HG02798 (cell line): ENCODE data around the gene ARF1.

ENCODE experiments used
- ATAC-seq: cut with Tn5 transposase; IDR thresholded peaks from one replicate; pipeline ENCODE4 v1.9.1; 2021; ENCODE audit warnings: mild to moderate bottlenecking; ENCODE audit not compliant: unreplicated experiment, poor library complexity

ARF1 gene

DNA sequence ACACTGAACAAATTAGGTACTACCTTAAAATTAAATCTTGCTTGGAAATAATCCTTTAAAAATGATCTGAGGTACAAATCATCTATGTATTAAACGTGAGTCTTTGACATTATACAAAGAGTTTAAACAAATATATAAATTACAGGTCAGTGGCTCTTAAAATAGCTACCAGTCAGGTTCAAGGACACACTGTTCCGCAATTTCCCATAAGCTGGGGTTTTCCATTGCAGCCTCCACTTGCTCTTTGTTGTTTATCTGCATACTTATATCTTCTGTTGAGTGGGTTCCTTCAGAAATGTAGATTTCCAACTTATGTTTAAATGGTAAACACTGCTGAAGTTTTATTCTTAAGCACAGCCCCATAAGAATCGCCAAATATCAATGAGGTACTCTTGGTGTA is 32.3 kb downstream of the ARF1 start:
- no peak for ATAC-seq

DNA sequence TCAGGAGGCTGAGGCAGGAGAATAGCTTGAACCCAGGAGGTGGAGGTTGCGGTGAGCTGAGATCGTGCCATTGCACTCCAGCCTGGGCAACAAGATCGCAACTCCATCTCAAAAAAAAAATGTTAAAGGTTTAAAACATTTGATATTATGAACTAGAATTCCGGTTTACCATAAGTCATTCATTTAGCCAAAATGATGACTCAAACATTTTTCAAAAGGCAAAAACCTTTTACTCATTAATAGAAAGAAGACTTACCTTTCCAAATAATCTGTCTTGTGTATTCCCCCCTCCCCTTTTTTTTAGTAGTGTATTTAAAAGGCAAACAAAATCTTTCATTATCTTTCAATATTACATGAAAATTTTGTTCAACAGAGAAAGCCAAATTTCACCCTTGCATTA is 34.8 kb downstream of the ARF1 start:
- no peak for ATAC-seq

DNA sequence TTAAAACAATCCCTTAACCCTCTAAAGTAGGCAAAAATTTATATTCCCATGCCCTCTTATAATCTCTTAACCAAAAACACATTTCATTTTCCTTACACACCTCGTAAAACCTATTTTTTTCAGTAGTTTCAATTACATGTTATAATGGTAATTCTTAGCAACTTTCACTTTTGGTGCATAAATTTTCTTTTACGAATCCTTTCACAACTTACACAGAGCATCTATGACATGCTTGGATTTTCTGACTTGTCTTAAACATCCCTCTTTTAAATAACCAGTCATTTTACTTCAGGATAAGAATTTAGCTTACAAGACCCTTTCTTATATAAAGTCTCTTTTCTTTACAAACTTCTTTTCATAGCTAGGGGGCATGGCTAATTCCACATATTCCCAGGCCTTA is 35.5 kb downstream of the ARF1 start:
- no peak for ATAC-seq

DNA sequence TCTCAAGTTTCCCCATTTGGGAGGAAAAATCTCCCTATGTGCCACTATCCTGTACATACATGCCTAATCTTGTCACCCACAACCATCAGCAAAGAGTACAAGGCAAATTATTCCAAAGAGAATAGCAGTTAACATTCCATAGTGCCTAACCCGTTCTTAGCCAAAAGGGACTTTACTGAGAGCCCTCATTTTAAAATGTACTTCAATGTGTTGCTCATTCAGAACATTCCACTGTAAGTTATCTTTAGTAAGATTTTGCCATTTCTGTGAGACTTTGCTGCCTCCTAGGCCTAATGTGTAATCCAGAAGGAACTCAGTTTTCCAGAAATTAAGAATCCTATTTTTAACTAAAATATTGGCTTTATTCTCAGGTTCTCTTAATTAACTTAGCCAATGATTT is 37.8 kb downstream of the ARF1 start:
- no peak for ATAC-seq

DNA sequence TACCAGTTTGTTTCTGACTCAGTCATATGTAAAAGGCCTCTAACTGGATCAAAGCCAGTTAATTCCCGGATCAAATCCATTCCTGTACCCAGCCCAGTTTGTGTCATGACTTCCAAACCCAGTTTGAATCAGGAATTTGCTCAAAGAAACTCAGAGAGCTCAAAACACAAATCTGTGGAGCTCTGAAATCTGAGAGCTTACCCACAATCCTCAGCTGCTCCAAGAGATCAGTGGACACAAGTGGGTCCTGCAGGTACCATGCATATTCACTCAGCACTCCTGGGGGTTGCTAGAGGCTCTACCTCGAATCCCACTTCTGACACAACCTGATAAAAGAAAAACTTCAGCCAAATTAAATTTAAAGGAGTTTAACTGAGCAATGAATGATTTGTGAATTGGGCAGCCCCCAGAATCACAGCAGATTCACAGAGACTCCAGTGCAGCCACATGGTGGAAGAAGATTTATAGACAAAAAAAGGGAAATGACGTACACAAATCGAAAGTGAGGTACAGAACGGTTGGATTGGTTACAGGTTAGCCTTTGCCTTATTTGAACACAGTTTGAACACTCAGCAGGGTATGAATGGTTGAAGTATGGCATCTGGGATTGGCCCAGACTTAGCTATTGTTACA is 38.5 kb downstream of the ARF1 start:
- ATAC-seq = no peak

DNA sequence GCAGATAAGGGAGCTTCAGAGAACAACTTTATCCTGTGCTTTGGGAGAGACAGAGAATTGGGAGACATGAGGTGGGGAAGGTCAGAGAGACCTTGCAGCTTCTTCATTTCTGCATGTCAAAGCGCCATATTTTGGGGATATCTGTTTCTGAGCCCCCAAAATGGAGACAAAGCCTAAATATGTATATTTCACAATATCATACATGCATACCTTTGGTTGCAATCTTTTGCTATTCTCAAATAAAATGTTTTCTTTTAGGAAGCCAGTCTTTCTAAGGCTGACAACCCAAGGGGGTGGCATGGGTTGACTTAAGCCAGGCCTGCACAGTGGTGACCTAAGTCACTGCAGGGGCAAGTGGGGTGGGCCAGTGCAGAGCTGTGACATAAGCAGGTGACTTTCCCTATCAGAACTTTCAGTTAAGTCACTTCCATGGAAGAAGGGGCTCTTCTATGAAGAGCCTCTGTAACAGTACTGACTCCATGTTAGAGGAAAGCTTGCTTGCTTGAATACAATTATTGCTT is 40.5 kb downstream of the ARF1 start:
- no peak for ATAC-seq

DNA sequence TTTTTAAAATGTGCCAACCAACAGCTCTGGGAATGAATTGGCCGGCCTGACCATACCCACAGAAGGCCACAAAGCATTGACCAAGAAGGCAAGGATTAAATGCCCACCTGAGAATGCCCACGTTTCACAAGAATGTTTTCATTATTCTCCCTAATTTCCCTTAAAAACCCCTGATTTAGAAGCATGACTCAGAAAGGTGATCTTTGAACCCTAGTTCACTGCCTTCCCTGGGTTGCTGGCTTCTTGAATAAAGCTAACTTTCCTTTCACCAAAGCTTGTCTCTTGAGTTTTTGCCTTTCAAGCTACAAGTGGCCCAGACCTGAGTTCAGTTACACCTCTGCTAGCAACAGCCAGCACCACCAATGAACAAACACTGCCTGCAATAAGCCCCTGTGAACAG is 41.0 kb downstream of the ARF1 start:
- ATAC-seq = no peak

DNA sequence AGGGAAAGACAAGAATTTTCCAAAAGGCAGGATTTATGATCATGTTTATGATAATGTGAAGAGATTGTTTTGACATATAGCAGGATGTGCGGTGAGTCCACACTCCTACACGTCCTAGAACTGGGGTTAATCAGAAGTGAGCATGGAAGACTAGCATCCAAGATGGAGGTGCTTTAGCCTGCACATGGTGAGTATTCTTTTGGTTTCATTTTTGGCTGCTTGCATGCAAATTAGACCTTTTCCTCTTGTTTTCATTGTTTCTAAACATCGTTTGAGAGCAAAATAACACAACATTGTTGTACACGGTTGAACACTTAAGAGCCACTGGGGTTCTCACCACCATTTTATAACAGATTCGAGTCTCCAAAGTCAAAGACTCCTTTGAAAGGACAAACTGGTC is 42.7 kb downstream of the ARF1 start:
- ATAC-seq = no peak

DNA sequence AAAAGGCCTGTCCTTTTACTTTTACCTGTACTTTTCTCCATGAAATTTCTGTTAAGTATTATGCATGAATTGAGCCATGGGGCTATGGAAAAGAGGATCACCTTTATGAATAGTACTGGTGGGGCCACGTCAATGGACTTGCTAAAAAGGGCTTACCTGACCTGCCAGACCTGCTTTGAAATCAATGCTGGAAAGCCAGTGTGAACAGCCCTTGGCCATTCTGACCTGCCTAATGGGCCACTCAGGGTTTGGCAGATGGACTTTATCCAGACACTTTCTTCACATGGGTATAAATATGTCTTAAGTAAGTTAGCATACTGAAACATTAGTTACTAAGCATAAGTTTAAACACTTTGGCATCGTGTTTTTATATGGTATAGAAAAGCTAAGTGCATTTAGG is 49.3 kb downstream of the ARF1 start:
- ATAC-seq = no peak

DNA sequence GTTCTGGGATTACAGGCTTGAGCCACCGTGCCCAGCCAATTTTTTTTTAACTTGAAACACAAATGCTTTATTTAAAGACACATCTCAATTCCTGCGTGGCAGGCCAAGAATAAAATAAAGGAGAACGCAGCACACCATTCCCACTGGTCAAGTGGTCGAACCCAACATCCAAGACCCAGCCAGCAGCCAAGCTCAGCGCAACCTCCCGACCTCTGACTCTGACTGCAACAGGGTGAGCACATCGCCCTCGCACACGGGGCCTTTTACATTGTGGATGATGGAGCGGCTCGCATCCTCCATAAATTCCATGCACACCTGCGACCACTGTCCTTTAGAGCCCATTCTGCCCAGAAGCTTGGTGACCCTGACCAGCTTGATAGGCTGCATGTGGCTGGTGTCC is 52.1 kb downstream of the ARF1 start:
- ATAC-seq = no peak

DNA sequence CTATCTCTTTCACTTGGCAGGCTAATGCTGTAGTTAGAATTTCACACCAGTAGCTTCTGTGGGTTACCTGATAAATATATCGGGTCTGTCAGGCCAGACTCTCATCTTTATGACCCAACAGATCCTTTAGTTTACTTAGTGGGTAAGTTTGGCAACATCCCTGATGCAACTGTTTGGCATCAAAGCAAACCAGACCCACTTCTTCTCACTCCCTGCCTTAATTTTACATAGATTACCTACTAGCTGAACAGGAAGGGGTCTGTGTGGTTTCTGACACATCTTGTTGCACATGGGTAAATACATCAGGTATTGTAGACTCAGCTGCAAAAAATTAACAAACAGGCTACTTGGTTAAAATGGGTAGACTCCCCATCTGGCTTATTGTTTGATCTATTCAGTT is 54.4 kb downstream of the ARF1 start:
- ATAC-seq = no peak

DNA sequence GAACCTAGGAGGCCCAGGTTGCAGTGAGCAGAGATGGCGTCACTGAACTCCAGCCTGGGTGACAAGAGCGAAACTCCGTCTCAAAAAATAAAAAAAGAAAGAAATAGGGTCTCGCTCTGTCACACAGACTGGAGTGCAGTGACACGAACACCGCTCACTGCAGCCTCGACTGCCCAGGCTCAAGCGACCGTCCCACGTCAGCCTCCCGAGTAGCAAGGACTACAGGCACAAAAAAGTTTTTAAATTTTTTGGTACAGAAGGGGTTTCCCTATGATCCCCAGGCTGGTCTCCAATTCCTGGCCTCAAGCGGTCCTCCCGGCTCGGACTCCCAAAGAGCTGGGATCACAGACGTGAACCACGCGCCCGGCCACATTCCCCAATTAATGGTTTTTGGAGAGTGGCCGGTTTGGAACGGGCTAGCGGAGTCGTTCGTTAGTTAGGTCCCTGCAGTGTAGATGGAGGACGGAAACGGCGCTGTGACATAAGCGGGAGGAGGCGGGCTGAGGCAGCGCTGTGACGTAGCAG is 57.0 kb downstream of the ARF1 start:
- ATAC-seq = no peak

DNA sequence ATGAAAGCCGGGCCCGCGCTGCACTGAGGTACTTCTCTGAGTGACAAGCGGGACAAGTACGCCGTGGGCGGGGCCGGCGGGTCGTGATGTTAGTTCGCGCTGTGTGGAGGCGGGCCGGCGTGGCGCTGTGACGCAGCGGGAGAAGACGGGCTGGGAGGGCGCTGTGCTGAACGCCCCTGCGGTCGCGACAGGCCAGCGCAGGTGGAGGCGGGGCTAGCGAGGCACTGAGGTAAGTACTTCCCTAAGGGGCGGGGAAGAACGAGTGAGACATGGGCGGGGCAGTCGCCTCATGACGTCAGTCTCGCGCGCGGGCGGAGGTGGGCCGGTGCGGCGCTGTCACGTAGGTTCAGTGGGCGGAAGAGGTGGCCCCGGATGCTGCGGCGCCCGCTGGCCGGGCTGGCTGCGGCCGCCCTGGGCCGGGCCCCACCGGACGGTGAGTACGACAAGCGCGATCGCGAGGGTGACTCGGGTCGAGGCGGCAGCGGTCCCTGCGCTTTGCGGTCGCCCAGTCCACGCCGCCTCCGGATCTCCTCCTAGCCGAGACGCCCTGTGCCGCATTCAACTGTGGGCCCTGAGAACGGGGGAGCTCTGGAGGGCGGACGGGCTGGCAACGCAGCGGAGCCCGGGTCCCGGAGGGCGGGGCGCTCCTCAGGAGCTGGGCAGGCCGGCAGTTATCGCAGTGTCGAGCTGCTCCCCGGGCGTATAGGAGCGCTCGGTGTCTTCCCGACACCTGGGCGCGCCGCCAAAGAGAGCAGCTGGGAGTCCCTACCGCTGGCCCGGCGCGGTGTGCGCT is 57.6 kb downstream of the ARF1 start, which contains the start of gene GUK1:
Gene GUK1, plus strand, starts transcription at position 349 of the 793 bp plus-strand sequence. Its CDS starts 24 bp downstream, at position 373.
- ATAC-seq = peak; percentile 93

DNA sequence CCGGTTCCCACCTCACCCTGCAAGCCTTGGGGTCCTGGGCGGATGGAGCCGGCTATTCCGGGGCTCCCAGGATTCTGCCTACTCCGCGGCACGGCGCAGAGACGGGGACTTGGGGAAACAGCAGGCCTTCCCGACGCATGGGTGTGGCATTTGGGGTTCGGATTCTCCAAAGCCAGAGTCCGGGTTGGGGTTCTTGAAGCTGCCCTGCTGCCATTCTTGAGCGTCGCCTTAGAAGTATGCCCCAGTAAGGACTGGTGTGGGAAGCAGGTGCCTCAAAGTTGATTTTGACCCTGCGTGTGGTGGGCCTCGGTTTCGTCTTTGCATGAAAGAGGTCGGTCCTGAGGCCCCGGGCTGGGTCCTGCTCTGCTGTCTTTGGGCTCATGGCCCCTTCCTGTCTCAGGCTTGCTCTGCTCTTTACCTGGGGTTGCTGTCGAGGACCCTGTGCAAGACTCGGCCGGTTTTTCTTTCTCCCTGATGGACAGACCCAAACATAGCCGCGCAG is 58.3 kb downstream of the ARF1 start:
- ATAC-seq = no peak

DNA sequence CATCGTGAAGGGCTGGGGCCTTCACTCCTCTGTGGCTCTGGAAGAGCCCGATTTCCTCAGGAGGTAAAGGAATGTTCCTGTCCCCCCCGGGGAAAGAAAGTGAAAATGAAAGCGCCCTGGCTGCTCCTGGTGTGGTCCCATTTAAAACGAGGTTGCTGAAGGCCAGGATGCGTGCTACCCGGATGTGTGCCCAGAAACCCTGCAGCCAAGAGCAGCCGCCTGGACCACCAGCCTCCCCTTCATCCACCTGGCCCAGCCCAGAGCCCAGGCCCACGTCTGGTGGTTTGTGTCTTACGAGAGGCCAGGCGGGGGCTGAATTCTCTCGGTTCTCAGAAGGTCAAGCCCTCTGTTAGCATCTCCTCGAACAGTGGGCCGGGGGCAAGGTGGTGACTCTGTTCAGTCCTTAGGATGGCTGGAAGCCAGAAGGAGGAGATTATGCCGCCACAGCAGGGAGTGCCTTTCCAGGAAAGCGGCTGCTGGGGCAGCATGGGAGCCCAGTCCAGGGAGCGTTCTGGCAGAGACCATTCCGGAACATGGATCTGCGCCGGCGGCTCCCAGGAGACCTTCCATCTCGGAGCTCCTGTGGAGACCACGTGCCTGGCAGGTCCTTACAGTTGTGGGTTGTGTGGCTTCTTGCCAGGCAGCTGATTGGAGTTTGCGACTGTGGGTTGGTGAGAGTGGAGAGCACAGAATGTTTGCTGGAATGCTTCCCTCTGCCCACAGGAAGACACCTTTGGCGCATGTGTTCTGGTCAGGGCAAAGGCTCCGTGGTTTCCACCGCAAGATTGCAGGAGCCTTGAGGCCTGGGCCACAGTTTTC is 58.9 kb downstream of the ARF1 start:
- ATAC-seq = no peak

DNA sequence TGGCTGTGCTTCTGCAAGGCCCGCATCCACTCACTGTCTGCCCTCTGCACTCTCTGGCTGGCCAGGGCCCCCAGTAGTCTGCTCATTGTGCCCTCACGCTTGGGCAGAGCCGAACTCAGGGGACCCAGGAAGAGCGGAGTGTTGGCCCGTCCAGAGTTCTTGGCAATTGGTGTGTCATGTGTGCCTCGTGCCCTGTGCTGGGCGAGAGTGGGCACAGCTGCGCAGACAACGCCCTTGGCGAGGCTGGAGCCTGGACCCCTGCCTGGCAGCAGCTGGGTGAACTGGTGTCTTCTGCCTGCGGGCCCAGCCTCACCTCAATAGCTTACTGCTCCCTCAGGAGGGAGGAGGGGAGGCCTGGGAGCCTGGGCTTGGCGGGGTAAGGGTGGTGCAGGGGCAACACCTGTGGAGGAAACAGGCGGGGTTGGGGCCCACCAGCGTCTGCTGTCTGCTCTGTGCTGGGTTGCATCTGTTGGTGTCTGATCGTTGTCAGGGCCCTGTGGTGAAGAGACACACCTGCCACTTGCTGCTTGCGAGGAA is 59.7 kb downstream of the ARF1 start:
- no peak for ATAC-seq

DNA sequence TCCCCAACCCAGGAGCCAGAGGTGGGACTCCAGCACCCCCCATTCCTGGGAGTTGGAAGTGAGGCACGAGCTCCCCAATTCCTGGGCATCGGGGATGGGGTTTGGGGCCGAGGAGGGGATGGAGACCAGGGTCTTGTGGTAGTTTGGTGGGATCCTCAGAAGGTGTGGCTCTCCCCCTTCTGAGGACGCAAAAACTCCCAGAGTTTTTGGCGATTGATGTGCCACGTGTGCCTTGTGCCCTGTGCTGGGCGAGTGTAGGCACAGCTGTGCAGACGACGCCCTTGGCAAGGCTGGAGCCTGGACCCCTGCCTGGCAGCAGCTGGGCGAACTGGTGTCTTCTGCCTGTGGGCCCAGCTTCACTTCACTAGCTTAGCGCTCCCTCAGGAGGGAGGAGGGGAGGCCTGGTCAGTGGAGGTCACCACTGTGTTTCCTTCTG is 60.2 kb downstream of the ARF1 start:
- no peak for ATAC-seq

DNA sequence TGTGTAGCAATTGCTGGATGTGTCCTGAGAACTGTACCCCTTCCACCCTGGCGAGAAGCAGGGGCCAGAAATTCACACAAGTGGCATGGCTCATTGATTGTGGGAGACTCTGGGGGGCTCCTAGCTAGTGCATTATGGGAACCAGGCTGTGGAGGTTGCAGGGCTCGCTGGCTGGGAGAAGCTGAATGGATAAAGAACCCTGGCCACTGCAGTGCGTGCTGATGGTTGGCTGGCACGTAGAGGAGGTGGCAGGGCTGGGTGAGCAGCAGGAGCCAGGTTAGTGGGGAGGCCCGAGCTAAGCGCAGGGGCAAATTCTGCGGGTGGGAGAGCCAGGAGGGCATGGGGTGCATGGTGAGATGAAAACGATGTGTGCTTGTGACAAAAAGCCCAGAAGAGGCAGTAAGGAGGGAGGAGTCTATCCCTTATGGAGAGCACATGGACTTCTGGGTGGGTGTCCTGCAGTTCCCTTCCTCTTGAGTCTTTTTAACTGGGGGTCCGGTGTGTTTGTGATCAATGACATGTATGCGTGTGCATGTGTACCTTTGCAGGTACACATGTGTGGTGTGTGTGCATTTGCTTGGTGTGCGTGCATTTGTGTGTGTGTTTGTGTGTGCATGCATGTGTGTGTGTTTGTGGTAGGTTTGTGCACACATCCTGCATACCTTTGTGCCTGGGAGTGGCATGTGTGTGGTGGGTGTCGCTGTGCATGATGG is 61.1 kb downstream of the ARF1 start:
- no peak for ATAC-seq

DNA sequence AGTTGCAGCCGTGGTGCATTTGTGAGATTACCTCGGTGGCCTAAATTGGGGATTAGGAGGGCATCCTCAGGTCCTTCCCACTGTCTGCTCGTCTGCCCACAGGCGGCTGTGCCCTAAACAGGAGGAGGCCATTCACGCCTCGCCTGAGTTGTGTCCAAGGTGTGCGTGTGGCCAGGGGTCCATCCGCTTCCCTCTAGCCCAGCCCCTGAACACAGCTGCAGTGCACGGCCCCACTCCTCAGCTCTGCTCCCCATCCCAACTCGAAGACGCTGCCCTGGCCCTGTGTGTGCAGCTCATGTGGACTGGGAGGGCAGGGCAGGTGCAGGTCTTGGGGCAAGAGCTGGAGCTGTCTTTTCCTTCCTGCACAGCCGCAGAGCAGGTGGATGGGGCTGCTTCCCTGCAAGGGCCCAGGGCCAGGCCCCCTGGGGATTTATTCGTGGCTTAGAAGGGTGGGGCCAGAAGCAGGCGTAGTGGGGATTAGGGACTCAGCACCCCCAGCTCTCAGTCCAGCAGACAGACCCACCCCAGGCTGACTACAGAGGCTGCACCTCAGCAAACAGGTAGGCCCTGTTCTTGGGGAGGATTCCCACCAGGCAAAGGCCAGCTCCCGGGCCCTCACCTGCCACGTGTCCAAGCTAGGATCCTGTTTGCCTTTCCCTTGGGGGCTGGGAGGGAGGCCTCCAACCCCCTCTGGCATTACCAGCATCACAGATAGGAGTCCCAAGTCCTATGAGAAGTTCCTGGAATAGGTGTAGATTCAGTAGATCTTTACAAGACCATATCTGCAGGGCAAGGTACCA is 61.9 kb downstream of the ARF1 start:
- ATAC-seq = no peak
